ENCODE results near the gene SIRT3. TPM values are rescaled to one million over a fixed set of nuclear protein-coding genes. Genes with fewer than 3 reads are reported as not detected.

SIRT3 gene
- total RNA-seq, 4 donors from 2014 or later, result 7.9 to 20.1 (median 14.0) TPM

GRCh38 chr11:257766-258493 lies 21.8 kb upstream of the SIRT3 start:
- Histone ChIP-seq H3K4me1 (no peaks in the 10 kb centered on the region), H3K27ac (replicated peaks in 1 of 4) (no peak overlapping the region), H3K9me3 (no peaks in the 10 kb centered on the region), H3K27me3 (peaks cover 0 to 2% (median 0%) of the 10 kb centered on the region in 4 donors), H3K36me3 (peaks cover 8 to 12% (median 11%) of the 10 kb centered on the region in 4 donors), H3K4me3 (no peak overlapping the region)
- 82% methylated on average over 12 of the region's 15 CpGs for WGBS
- intact Hi-C loops (cut with DNase I), result no loop called here
- DNase-seq (ENCODE audit: extremely low spot score), result no peak
- TF ChIP-seq EP300 (IDR thresholded peaks at IDR 0.05) (no peak), POLR2AphosphoS5 (IDR thresholded peaks at IDR 0.05) (no peak), POLR2A (IDR thresholded peaks at IDR 0.05; ENCODE audit: low read depth) (no peak)
- TF ChIP-seq, protein P1, sequence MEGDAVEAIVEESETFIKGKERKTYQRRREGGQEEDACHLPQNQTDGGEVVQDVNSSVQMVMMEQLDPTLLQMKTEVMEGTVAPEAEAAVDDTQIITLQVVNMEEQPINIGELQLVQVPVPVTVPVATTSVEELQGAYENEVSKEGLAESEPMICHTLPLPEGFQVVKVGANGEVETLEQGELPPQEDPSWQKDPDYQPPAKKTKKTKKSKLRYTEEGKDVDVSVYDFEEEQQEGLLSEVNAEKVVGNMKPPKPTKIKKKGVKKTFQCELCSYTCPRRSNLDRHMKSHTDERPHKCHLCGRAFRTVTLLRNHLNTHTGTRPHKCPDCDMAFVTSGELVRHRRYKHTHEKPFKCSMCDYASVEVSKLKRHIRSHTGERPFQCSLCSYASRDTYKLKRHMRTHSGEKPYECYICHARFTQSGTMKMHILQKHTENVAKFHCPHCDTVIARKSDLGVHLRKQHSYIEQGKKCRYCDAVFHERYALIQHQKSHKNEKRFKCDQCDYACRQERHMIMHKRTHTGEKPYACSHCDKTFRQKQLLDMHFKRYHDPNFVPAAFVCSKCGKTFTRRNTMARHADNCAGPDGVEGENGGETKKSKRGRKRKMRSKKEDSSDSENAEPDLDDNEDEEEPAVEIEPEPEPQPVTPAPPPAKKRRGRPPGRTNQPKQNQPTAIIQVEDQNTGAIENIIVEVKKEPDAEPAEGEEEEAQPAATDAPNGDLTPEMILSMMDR (IDR thresholded peaks at IDR 0.05), result no peak

- WGBS, result 81% methylated on average over 9 of the region's 14 CpGs
- no peak for TF ChIP-seq POLR2A (IDR thresholded peaks at IDR 0.05; ENCODE audit: low read depth)
- no peak for TF ChIP-seq POLR2AphosphoS5 (IDR thresholded peaks at IDR 0.05)
- TF ChIP-seq, protein P1 (IDR thresholded peaks at IDR 0.05), result no peak
- no peak for TF ChIP-seq EP300 (IDR thresholded peaks at IDR 0.05)
- H3K27ac ChIP-seq (replicated peaks in 1 of 4), result no peak overlapping the region
- peaks cover 0 to 2% (median 0%) of the 10 kb centered on the region in 4 donors for H3K27me3 ChIP-seq
- no peaks in the 10 kb centered on the region for H3K4me1 ChIP-seq
- peaks cover 15 to 19% (median 18%) of the 10 kb centered on the region in 4 donors for H3K36me3 ChIP-seq
- H3K4me3 ChIP-seq, result no peak overlapping the region
- intact Hi-C loops (cut with DNase I), result no loop called here
- H3K9me3 ChIP-seq, result no peaks in the 10 kb centered on the region
- no peak for DNase-seq (ENCODE audit: extremely low spot score)
Observed at GRCh38 chr11:256952-257737, 21.0 kb upstream of the SIRT3 start.

- no peaks in the 10 kb centered on the region for H3K9me3 ChIP-seq
- no peak overlapping the region for H3K27ac ChIP-seq (replicated peaks in 1 of 4)
- 90% methylated on average over 2 of the region's 2 CpGs for WGBS
- no peak overlapping the region for H3K4me3 ChIP-seq
- H3K36me3 ChIP-seq, result peaks cover 22 to 33% (median 32%) of the 10 kb centered on the region in 4 donors
- DNase-seq (ENCODE audit: extremely low spot score), result no peak
- H3K27me3 ChIP-seq, result peaks cover 0 to 2% (median 0%) of the 10 kb centered on the region in 4 donors
- intact Hi-C loops (cut with DNase I), result no loop called here
- no peaks in the 10 kb centered on the region for H3K4me1 ChIP-seq
- TF ChIP-seq POLR2A (IDR thresholded peaks at IDR 0.05; ENCODE audit: low read depth) (no peak), POLR2AphosphoS5 (IDR thresholded peaks at IDR 0.05) (no peak), EP300 (IDR thresholded peaks at IDR 0.05) (no peak)
- TF ChIP-seq, protein P1 (IDR thresholded peaks at IDR 0.05), result no peak
Observed at GRCh38 chr11:255816-256215, 19.7 kb upstream of the SIRT3 start.

DNA sequence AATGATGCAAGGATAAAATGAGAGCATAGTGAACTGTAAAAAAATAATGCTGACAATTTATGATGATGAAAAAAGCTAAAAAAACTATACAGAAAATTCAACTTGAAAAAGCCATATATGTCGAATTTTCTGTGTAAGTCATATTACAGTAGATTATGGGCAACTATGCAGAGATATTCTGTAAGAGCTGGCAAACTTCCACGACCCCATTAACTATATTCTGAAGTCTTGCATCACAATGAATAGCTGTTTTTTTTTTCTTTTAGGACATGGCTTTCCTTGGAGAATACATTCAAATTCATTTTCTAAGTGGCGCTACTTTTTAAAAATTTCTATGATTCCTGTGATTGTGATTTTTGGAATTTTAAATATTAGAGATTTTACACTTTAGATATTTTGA lies 19.0 kb upstream of the SIRT3 start:
- TF ChIP-seq, protein P1 (IDR thresholded peaks at IDR 0.05), result no peak
- no peak for TF ChIP-seq POLR2AphosphoS5 (IDR thresholded peaks at IDR 0.05)
- no peak for TF ChIP-seq EP300 (IDR thresholded peaks at IDR 0.05)
- TF ChIP-seq POLR2A (IDR thresholded peaks at IDR 0.05; ENCODE audit: low read depth), result no peak
- Histone ChIP-seq H3K36me3 (peaks cover 22 to 39% (median 38%) of the 10 kb centered on the region in 4 donors), H3K9me3 (no peaks in the 10 kb centered on the region), H3K27ac (replicated peaks in 1 of 4) (no peak overlapping the region), H3K4me3 (no peak overlapping the region), H3K27me3 (peaks cover 0 to under 1% (median 0%) of the 10 kb centered on the region in 4 donors), H3K4me1 (no peaks in the 10 kb centered on the region)
- intact Hi-C loops (cut with DNase I), result no loop called here
- DNase-seq (ENCODE audit: extremely low spot score), result no peak
- 56% methylated on average over 3 of the region's 3 CpGs for WGBS
